ENCODE measurements around the gene STXBP6. TPM values are rescaled to one million over a fixed set of nuclear protein-coding genes. Genes with fewer than 3 reads are reported as not detected.

STXBP6 gene
- total and polyA plus RNA-seq, 2 of the 13 experiments (the other 11 are each of a cell fraction or from before 2014, with no cell fraction given) = 35.3 to 42.8 TPM

GRCh38 chr14:24818058-24818822 lies 231.7 kb downstream of the STXBP6 start (continued):
- TF ChIP-seq RXRA (CRISPR knock-in tag; IDR thresholded peaks at IDR 0.05) (0 out of 2 replicates have a peak, but pooled peaks have one; percentile 36), ZNF235 (CRISPR knock-in tag; IDR thresholded peaks at IDR 0.05; ENCODE audit: borderline replicate concordance) (no peak), U2AF1 (optimal IDR thresholded peaks at IDR 0.05; ENCODE audit: low read depth, low read length) (peak; percentile 22), BHLHE40 (IDR thresholded peaks at IDR 0.05; ENCODE audit: low read length) (peak; percentile 58; the same call in 1 of the 2 replicates), IKZF5 (CRISPR knock-in tag; IDR thresholded peaks at IDR 0.05) (peak; percentile 43; the same call in 1 of the 2 replicates), KAT2B (IDR thresholded peaks at IDR 0.05; ENCODE audit: borderline replicate concordance, low read depth, low read length) (no peak), PCBP2 (optimal IDR thresholded peaks at IDR 0.05; ENCODE audit: low read depth, low read length, poor library complexity, severe bottlenecking) (no peak), ZNF883 (CRISPR knock-in tag; IDR thresholded peaks at IDR 0.05; ENCODE audit: not compliant biosample characterization) (peak; percentile 68), MAX (IDR thresholded peaks at IDR 0.05) (no peak), HIVEP1 (CRISPR knock-in tag; IDR thresholded peaks at IDR 0.05) (no peak), ZBTB26 (CRISPR knock-in tag; IDR thresholded peaks at IDR 0.05; ENCODE audit: borderline replicate concordance) (peak; percentile 94), CEBPG (CRISPR knock-in tag; IDR thresholded peaks at IDR 0.05) (peak; percentile 8), SNRNP70 (IDR thresholded peaks at IDR 0.05; ENCODE audit: low read depth, low read length) (no peak), STAT5B (CRISPR knock-in tag; IDR thresholded peaks at IDR 0.05) (peak; percentile 64; the same call in 1 of the 2 replicates), ZBTB34 (CRISPR knock-in tag; IDR thresholded peaks at IDR 0.05) (peak; percentile 54; the same call in 1 of the 2 replicates)
- TF ChIP-seq, protein P1, sequence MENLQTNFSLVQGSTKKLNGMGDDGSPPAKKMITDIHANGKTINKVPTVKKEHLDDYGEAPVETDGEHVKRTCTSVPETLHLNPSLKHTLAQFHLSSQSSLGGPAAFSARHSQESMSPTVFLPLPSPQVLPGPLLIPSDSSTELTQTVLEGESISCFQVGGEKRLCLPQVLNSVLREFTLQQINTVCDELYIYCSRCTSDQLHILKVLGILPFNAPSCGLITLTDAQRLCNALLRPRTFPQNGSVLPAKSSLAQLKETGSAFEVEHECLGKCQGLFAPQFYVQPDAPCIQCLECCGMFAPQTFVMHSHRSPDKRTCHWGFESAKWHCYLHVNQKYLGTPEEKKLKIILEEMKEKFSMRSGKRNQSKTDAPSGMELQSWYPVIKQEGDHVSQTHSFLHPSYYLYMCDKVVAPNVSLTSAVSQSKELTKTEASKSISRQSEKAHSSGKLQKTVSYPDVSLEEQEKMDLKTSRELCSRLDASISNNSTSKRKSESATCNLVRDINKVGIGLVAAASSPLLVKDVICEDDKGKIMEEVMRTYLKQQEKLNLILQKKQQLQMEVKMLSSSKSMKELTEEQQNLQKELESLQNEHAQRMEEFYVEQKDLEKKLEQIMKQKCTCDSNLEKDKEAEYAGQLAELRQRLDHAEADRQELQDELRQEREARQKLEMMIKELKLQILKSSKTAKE (CRISPR knock-in tag; IDR thresholded peaks at IDR 0.05; ENCODE audit: borderline replicate concordance) = no peak; the same call in 1 of the 2 replicates
- TF ChIP-seq, protein P2, sequence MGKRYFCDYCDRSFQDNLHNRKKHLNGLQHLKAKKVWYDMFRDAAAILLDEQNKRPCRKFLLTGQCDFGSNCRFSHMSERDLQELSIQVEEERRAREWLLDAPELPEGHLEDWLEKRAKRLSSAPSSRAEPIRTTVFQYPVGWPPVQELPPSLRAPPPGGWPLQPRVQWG (CRISPR knock-in tag; IDR thresholded peaks at IDR 0.05; ENCODE audit: borderline replicate concordance, low read depth) = no peak
- TF ChIP-seq, protein P3, sequence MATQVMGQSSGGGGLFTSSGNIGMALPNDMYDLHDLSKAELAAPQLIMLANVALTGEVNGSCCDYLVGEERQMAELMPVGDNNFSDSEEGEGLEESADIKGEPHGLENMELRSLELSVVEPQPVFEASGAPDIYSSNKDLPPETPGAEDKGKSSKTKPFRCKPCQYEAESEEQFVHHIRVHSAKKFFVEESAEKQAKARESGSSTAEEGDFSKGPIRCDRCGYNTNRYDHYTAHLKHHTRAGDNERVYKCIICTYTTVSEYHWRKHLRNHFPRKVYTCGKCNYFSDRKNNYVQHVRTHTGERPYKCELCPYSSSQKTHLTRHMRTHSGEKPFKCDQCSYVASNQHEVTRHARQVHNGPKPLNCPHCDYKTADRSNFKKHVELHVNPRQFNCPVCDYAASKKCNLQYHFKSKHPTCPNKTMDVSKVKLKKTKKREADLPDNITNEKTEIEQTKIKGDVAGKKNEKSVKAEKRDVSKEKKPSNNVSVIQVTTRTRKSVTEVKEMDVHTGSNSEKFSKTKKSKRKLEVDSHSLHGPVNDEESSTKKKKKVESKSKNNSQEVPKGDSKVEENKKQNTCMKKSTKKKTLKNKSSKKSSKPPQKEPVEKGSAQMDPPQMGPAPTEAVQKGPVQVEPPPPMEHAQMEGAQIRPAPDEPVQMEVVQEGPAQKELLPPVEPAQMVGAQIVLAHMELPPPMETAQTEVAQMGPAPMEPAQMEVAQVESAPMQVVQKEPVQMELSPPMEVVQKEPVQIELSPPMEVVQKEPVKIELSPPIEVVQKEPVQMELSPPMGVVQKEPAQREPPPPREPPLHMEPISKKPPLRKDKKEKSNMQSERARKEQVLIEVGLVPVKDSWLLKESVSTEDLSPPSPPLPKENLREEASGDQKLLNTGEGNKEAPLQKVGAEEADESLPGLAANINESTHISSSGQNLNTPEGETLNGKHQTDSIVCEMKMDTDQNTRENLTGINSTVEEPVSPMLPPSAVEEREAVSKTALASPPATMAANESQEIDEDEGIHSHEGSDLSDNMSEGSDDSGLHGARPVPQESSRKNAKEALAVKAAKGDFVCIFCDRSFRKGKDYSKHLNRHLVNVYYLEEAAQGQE (IDR thresholded peaks at IDR 0.05; ENCODE audit: borderline replicate concordance in 1 of 2, low read depth in 1 of 2, low read length in 2 of 2) = peak in 1 of 2 experiments; percentile 61; a peak in 1 of 4 replicates

Measured in HepG2 (cell line).